Spinal cord (tissue), 10 donors: ENCODE data around the gene NRL. TPM values are rescaled to one million over a fixed set of nuclear protein-coding genes. Genes with fewer than 3 reads are reported as not detected.

Experiments used
- DNase-seq, 6 donors: peaks; one replicate each; pipeline versions ENCODE4 v3.0.0 to v3.0.0-alpha.2; 2013 to 2015; ENCODE audit warnings: low spot score in 6 of 6, low read depth in 4 of 6
- H3K27ac ChIP-seq: one replicate; pipeline ENCODE4 v1.5.1; 2013; ENCODE audit warnings: low read depth, low read length, control low read depth
- H3K27me3 ChIP-seq: one replicate; pipeline ENCODE4 v1.6.1; 2013; ENCODE audit warnings: low read length; ENCODE audit not compliant: control insufficient read depth, insufficient read depth
- H3K36me3 ChIP-seq: one replicate; pipeline ENCODE4 v1.6.1; 2013; ENCODE audit warnings: low read length; ENCODE audit not compliant: control insufficient read depth, insufficient read depth
- H3K4me1 ChIP-seq: one replicate; pipeline ENCODE4 v1.6.1; 2013; ENCODE audit warnings: low read length; ENCODE audit not compliant: control insufficient read depth, insufficient read depth
- H3K4me3 ChIP-seq: one replicate; pipeline ENCODE4 v1.5.1; 2013; ENCODE audit warnings: low read depth, low read length, control low read depth
- H3K9me3 ChIP-seq: one replicate; pipeline ENCODE4 v1.6.1; 2013; ENCODE audit warnings: low read length; ENCODE audit not compliant: control insufficient read depth, insufficient read depth
- WGBS: methylation state at CpG from one replicate; pipeline ENCODE4 v1.1.5; 2013; ENCODE audit warnings: missing lambda C conversion rate; ENCODE audit not compliant: insufficient coverage; 5-methylcytosine and 5-hydroxymethylcytosine counted together
- polyA plus RNA-seq, 2 donors: library from polyadenylated mRNA; unstranded; fragments of 120-200 nt; gene quantifications; one replicate each; pipeline ENCODE4 v1.2.1, GENCODE V29; 2013; ENCODE audit not compliant: insufficient read length in 2 of 2
- total RNA-seq, 2 donors: library from RNA; depleted of rRNA in 1 of 2; stranded (reverse); fragments of 120-200 nt in 1 of 2; fragments of >200 nt in 1 of 2; gene quantifications; one replicate each; pipeline versions ENCODE4 v1.2.3 to v1.2.4, GENCODE V29; 2013 to 2014
- donor health status: healthy.

NRL gene
- total and polyA plus RNA-seq, 4 donors = 1.8 to 4.8 (median 2.9) TPM

DNA sequence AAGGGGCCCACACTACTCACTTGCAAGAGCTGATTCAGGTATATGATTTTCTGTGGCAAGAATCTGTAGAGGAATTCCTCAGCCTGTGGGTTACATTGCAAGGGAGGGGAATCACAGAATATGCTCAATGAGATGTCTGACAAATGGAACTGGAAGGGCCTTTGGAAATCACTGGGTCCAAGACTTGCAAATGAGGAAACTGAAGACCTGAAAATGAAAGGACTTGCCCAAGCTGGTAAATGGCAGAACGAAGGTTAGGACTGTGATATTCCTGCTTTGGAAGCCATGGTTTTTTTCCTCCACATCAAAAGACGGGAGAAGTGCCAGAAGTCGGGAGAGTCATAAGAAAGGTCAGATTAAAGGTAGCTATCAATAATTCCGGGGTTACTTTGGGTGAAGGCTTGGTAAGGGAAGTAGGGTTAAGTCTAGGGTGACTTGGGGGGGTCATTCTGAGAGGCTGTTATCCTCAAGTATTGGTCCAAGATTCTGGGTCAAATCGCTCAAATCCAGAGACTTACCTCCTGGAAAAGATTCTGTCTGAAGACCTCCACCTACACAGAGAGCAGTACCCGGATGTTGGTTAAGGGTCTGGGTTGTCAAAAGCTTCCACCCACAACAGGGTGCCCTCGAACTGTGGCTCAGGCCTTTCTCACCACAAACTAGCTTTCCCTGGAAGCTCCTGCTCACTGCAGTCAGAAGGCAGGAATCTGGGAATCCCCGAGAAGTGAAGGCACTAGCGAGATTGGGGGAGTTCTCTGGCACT is 31.1 kb upstream of the NRL start:
- H3K4me1 ChIP-seq = peaks cover 36% of the 10 kb centered on the region
- H3K27ac ChIP-seq = peak overlapping the region; percentile 98
- no peaks in the 10 kb centered on the region for H3K9me3 ChIP-seq
- DNase-seq = no peak
- peak overlapping the region; percentile 96 for H3K4me3 ChIP-seq
- 12% methylated on average over 3 of the region's 9 CpGs for WGBS
- peaks cover 26% of the 10 kb centered on the region for H3K36me3 ChIP-seq
- H3K27me3 ChIP-seq = no peaks in the 10 kb centered on the region

DNA sequence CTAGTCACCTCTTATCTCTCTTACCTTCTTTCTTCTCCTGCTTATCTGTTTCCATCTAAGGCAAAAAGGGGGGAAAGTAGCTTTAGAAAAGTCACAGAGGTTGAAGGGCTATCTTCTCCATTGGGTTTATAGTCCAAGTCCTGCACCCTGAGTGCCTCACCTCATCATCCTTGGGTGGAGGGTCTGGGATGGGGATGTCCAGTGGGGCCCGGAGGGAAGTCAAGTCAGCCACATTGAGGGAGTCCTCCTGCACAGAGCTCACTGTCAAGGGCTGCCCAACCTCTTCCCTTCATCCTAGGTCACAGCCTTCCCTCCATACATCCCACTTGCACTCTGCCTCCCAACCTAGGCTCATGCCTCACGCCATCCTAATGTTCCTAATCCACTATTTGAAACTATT is 30.5 kb upstream of the NRL start:
- no peak overlapping the region for H3K27ac ChIP-seq
- H3K4me1 ChIP-seq = peaks cover 39% of the 10 kb centered on the region
- WGBS = no CpG with 5 or more reads among the region's 2 CpGs
- H3K27me3 ChIP-seq = no peaks in the 10 kb centered on the region
- H3K9me3 ChIP-seq = no peaks in the 10 kb centered on the region
- no peak for DNase-seq
- H3K4me3 ChIP-seq = no peak overlapping the region
- H3K36me3 ChIP-seq = peaks cover 19% of the 10 kb centered on the region

GRCh38 chr14:24144451-24144850 is 29.7 kb upstream of the NRL start:
- peaks cover 43% of the 10 kb centered on the region for H3K4me1 ChIP-seq
- H3K9me3 ChIP-seq = no peaks in the 10 kb centered on the region
- DNase-seq = no peak
- H3K27ac ChIP-seq = no peak overlapping the region
- WGBS = no CpG with 5 or more reads among the region's 1 CpG
- H3K4me3 ChIP-seq = no peak overlapping the region
- H3K27me3 ChIP-seq = no peaks in the 10 kb centered on the region
- H3K36me3 ChIP-seq = peaks cover 14% of the 10 kb centered on the region

DNA sequence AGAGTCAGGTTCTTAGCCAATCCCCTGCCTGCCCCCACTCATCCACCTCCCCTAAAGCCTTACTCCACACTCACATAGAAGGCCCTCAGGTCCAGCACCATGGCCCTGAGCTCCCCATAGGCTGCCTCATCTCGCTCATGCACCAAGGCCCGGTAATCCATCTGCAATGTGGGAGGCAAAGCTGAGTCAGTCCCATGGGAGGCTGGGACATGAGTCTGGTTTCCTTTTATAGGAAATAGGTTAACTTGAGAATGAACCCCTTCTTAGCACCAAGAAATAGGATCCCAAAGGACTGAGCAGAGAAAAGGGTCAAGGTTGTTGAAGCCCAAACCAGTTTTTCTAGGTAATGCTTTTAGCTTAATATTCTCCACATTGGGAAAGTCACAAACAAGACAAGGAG is 28.8 kb upstream of the NRL start:
- no peak overlapping the region for H3K27ac ChIP-seq

DNA sequence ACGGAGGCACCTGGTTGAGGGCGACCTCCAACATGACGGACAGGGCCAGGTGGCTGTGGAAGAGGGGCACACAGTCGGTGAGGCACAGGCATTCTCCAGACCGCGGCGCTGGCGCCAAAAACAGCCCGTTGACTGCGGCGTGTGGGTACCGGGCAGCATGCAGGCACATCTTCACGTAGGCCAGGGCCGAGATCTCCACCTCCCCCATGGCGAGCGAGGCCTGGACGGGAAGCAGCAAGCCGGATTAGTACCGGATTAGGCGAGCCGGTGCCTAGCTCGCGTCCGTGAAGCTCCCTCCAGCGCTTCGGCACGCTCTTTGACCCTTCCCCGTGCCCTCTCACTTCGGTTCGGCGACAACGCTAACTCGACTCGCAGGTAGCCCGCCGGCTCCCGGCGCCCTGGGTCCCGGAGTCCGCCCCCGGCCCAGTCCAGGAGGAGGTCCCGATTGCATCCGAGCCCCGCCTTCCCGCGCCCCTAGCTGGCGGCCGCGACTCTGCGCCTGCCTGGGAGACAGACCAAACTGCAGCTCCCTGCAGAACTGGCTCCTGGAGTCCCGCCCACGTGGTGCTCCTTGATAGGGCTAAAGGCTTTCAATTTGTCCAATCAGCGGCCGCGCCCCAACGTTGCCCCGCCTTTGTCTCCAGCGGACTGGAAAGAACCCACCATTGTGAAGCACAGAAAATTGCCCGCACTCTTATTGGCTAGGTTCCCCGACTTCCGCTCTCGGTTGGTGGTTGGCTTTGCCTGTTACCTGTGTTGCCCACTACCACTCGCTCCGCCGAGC is 26.5 kb upstream of the NRL start, which contains the start of gene EMC9:
EMC9 (minus strand) TSS at position 495 of the 784 bp plus-strand sequence; CDS start at position 208, 287 bp downstream.
- WGBS = 0% methylated on average over 65 of the region's 65 CpGs
- peak within 1 kb of the TSS; percentile 97 for H3K27ac ChIP-seq

More for the DNA sequence above, 28.8 kb upstream of the NRL start:
- no peaks in the 10 kb centered on the region for H3K9me3 ChIP-seq
- H3K27me3 ChIP-seq = no peaks in the 10 kb centered on the region
- no peak overlapping the region for H3K4me3 ChIP-seq
- H3K36me3 ChIP-seq = peaks cover 16% of the 10 kb centered on the region
- peaks cover 47% of the 10 kb centered on the region for H3K4me1 ChIP-seq
- DNase-seq = no peak
- WGBS = no CpG with 5 or more reads among the region's 2 CpGs

DNA sequence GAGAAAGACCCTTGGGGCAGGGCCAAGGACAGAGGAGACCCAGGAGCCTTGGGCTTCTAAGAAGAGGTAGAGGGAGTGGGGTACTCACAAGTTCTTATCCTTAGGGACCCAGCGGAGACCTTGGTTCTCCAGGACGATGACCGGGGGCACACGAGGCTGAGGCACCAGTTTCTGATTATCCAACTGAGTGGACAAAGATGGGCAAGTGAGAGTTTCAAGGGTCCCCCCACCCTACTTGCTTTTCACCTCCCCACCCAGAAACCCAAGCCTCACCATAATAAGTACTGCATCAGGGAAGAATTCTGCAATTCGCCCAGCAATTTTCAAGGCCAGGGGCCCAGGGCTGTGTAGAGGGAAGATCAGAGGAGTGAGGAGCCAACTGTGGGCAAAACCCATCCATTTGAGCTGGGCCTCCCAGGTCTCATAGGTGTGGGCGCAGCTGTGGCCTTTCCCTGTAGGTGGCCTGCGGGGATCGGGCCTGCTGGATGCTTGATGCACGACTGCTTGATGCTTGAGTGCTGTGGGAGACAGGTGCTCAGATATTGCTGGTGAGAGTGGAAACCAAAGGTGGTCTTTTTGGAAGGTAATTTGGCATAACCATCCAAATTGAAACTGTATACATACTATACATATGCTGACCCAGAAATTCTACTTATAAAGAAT is 24.7 kb upstream of the NRL start:
- peak overlapping the region; percentile 6 for H3K4me3 ChIP-seq
- whole genome bisulfite sequencing = 85% methylated on average over 7 of the region's 9 CpGs
- H3K4me1 ChIP-seq = peaks cover 56% of the 10 kb centered on the region
- H3K36me3 ChIP-seq = peaks cover 31% of the 10 kb centered on the region
- H3K27ac ChIP-seq = no peak overlapping the region
- DNase-seq = no peak
- no peaks in the 10 kb centered on the region for H3K27me3 ChIP-seq
- H3K9me3 ChIP-seq = no peaks in the 10 kb centered on the region

More for the DNA sequence above, 26.5 kb upstream of the NRL start, which contains the start of gene EMC9:
- DNase-seq = peak; percentile 98 to 100 (median 100)
- Histone ChIP-seq H3K4me1 (peaks cover 56% of the 10 kb centered on the region), H3K4me3 (peak within 1 kb of the TSS; percentile 95), H3K27me3 (no peaks in the 10 kb centered on the region), H3K9me3 (no peaks in the 10 kb centered on the region), H3K36me3 (peaks cover 31% of the 10 kb centered on the region)

DNA sequence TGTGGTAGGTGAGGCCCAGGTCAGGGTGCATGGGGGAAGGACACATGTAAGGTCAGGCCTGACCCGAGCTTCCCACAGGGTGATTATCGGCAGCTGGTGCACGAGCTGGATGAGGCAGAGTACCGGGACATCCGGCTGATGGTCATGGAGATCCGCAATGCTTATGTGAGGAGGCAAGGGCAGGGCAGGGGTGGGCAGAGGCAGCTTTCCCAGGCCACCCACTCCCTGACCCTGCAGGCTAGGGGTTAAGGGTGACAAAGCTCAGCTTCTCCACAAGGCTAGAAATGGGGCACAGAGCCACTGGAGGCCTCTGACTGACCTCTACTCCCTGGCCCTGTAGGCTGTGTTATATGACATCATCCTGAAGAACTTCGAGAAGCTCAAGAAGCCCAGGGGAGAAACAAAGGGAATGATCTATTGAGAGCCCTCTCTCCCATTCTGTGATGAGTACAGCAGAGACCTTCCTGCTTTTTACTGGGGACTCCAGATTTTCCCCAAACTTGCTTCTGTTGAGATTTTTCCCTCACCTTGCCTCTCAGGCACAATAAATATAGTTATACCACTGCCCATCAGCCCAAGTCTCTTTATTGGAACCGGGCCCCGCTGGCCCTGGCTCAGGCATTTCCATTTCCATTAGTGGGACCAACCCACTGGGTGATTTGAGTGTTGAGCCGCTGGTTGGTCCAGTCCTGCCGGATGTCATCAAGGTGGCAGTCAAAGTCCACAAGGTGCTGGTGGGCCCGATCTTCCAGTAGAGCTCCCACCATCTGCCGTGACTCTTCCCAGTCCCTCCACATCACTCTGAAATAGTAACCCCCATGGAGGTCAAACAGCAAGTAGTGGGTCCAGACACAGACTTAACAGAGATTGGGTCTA is 23.9 kb upstream of the NRL start:
- WGBS = 90% methylated on average over 13 of the region's 13 CpGs
- Histone ChIP-seq H3K9me3 (no peaks in the 10 kb centered on the region), H3K27me3 (no peaks in the 10 kb centered on the region), H3K36me3 (peaks cover 27% of the 10 kb centered on the region), H3K27ac (no peak overlapping the region), H3K4me3 (no peak overlapping the region), H3K4me1 (peaks cover 56% of the 10 kb centered on the region)
- DNase-seq = no peak

GRCh38 chr14:24137529-24138395 is 23.0 kb upstream of the NRL start:
- Histone ChIP-seq H3K4me3 (peak overlapping the region; percentile 9), H3K27ac (no peak overlapping the region), H3K9me3 (no peaks in the 10 kb centered on the region), H3K36me3 (peaks cover 27% of the 10 kb centered on the region), H3K27me3 (no peaks in the 10 kb centered on the region), H3K4me1 (peaks cover 56% of the 10 kb centered on the region)
- no peak for DNase-seq
- 92% methylated on average over 6 of the region's 8 CpGs for WGBS
